ENCODE results near the gene FGD3.

Gene FGD3

GRCh38 chr9:93058355-93059010, 111.2 kb downstream of the FGD3 start, which contains the start of gene SUSD3:
TSS of gene SUSD3 (plus strand) at chr9:93058701. CDS start at chr9:93058743, 42 bp downstream.
- DNase-seq, result peak; percentile 75

GRCh38 chr9:93059011-93059714, 111.8 kb downstream of the FGD3 start:
- DNase-seq, result no peak

- no peak for DNase-seq
Measured at GRCh38 chr9:93059715-93060578, 112.6 kb downstream of the FGD3 start.

GRCh38 chr9:93060746-93061259, 113.5 kb downstream of the FGD3 start:
- no peak for DNase-seq

- DNase-seq, result no peak
Measured at GRCh38 chr9:93061260-93061751, 114.0 kb downstream of the FGD3 start.

GRCh38 chr9:93061791-93062763, 114.8 kb downstream of the FGD3 start:
- DNase-seq, result no peak

- peak; percentile 81 for DNase-seq
Measured at GRCh38 chr9:93064392-93065134, 117.2 kb downstream of the FGD3 start.

GRCh38 chr9:93065135-93065720, 117.9 kb downstream of the FGD3 start:
- no peak for DNase-seq

- no peak for DNase-seq
Measured at GRCh38 chr9:93066978-93067603, 119.8 kb downstream of the FGD3 start.

GRCh38 chr9:93068956-93069355, 121.6 kb downstream of the FGD3 start:
- no peak for DNase-seq

GRCh38 chr9:93071464-93071863, 124.1 kb downstream of the FGD3 start:
- DNase-seq, result no peak

GRCh38 chr9:93072383-93072795, 125.1 kb downstream of the FGD3 start:
- DNase-seq, result no peak

- DNase-seq, result no peak
Measured at GRCh38 chr9:93076101-93076791, 128.9 kb downstream of the FGD3 start.

GRCh38 chr9:93076792-93077128, 129.4 kb downstream of the FGD3 start:
- DNase-seq, result no peak

- no peak for DNase-seq
Measured at GRCh38 chr9:93077367-93077766, 130.0 kb downstream of the FGD3 start.

GRCh38 chr9:93077811-93078210, 130.5 kb downstream of the FGD3 start:
- DNase-seq, result no peak

- no peak for DNase-seq
Measured at GRCh38 chr9:93079371-93079770, 132.0 kb downstream of the FGD3 start.

GRCh38 chr9:93080406-93080805, 133.1 kb downstream of the FGD3 start:
- no peak for DNase-seq

- no peak for DNase-seq
Measured at GRCh38 chr9:93081081-93081529, 133.8 kb downstream of the FGD3 start.

GRCh38 chr9:93081931-93082330, 134.6 kb downstream of the FGD3 start:
- DNase-seq, result no peak
